HG02610 (cell line): ENCODE measurements around the gene APMAP.
"Not testable (repeated sequence)": the region's sequence is repeated elsewhere in the genome, so short reads cannot be mapped to it uniquely, and the experiment has no call there.

ENCODE experiments used
- ATAC-seq: cut with Tn5 transposase; IDR thresholded peaks from one replicate; pipeline ENCODE4 v1.9.1; 2021; ENCODE audit warnings: mild to moderate bottlenecking, moderate library complexity; ENCODE audit not compliant: unreplicated experiment

Gene APMAP

DNA sequence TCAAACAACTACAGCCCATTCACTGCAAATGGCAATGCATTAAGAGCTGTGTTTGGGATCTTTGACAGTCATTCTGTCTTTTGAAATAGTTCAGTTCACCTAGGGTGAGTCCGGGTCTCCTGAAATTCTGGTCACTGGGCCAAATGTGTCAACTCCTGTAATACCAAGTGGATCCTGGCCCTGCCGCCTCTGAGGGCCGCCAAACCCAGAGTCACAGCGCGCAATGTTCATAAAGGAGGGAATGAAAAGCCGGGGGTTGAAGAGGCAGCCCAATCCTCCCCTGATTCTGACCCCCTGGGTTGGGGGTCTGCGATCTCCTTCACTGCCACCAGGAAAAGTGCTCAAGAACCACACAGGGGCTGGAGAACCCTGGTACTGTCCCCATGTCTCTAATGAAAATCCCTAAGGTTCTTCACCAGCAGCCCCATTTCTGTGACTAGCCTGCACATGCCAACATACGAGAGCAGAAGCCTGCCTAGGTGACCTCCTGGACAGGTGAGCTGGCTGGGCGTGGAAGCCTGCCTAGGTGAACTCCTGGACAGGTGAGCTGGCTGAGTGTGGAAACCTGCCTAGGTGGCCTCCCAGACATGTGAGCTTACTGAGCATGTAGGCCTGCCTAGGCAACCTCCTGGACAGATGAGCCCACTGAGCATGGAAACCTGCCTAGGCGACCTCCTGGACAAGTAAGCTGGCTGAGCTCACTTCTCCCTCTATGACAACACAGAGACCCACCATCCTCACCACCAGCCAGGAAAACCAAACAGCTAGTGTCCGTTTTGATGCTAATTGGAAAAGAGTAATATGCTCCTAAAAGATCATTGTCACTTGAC lies 16.1 kb upstream of the APMAP start:
- ATAC-seq = no peak

DNA sequence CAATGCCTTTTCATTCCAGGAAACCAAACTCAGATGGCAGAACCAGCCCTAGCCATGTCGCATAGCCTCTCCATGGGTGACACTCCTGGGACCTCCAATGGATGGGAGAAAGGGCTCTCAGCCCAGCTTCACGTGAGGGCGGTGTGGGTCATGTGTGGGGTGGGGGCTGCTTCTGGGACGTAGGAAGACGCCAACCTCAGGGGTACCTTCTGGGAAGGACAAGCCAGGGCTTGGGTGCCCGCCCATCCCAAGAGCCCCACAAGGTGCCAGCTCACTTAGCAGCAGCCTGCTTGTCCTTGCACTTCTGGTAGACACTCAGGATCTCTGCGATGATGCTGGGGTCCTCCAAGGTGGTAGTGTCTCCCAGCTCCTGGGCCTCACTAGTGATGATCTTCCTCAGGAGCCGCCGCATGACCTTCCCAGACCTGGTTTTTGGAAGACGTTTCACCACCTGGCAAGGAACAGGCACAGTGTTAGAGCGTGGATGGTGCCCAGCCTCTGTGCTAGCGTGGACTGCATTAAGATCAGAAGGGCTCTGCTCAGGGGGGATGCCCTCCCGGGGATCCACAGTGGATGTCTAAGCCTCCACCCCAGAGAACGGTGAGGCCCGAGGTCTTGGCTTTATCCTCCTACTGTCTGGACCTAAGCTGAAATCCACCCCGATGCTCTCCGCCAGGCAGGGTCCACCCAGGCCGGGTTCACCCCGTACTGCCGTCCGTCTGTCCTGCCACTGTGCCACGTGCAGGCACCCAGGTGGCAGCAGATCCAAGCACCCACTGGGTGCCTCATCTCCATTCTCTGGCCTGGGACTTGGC lies 15.1 kb upstream of the APMAP start:
- no peak for ATAC-seq

DNA sequence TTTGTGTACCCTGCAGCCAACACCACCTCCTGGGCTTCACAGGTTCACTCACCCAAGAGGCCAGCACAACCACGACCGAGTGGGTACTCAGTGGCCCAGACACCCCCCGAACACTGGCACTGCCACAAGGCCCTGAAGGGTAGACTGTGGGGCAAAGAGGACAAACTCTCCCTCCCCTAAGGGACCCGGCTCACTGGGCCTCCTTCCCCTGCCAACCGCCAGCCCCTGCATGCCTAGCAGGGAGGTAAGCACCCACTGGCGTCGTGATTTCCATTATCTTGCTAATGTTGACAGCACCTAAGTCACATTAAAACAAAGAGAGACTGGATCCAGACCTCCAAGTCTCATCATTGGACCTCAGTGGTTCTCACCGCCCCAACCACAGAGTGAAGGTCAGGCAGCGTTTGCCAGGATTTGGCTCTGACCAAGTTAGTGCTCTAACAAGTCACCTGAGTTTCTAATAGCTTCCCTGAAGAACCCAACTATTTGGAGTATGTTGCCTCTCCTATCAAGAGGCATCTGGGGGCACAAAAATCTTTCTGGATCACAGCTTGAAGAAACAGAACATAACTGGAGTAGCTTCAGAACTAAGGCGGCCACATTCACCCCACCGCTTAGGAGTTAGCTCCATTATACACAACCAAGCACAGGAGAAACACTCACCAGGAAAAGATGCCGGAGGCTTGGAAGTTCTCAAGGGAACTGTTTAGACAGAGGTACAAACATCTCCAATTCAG lies 14.0 kb upstream of the APMAP start:
- no peak for ATAC-seq

DNA sequence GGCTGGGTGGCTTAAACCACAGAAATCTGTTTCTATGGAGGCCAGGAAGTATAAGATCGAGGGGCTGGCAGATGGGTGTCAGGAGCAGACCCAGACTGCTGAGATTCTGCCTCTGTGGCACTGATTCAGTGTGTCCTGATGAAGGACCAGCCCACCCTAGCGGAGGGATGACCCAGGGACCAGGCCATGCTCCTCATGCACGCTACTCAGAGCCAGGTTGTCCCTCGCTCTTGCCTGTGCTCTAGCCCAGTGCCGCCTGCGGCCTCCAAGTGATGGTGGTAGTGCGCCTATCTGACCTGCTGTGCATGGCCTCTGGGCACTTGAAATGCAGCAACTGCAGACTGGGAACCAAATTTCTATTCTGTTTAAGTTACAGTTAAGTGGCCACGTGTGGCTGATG lies 13.1 kb upstream of the APMAP start:
- no peak for ATAC-seq

- ATAC-seq = no peak
These were observed 12.7 kb upstream of the APMAP start for GRCh38 chr20:25005220-25005619.

DNA sequence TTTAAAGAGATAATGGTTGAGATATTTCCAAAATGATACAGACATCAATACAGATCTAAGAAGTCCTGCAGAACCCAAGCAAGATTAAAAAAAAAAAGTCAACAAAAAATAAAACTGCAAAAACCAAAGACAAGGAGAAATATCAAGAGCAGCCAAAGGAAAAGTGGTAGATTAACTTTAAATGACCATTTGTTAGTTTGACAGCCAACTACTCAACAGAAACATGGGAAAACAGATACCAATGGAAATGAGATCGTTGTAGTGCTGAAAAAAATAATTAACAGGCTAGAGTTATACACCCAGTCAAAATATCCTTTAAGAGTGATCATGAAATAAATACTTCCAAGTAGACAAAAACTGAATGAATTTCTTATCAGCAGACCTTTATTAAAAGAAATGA lies 10.5 kb upstream of the APMAP start:
- ATAC-seq = no peak

GRCh38 chr20:25001323-25001722 lies 8.8 kb upstream of the APMAP start:
- ATAC-seq = not testable (repeated sequence)

- ATAC-seq = no peak
These were observed 7.8 kb upstream of the APMAP start for GRCh38 chr20:25000268-25000801.

GRCh38 chr20:24999568-24999967 lies 7.0 kb upstream of the APMAP start:
- ATAC-seq = no peak

DNA sequence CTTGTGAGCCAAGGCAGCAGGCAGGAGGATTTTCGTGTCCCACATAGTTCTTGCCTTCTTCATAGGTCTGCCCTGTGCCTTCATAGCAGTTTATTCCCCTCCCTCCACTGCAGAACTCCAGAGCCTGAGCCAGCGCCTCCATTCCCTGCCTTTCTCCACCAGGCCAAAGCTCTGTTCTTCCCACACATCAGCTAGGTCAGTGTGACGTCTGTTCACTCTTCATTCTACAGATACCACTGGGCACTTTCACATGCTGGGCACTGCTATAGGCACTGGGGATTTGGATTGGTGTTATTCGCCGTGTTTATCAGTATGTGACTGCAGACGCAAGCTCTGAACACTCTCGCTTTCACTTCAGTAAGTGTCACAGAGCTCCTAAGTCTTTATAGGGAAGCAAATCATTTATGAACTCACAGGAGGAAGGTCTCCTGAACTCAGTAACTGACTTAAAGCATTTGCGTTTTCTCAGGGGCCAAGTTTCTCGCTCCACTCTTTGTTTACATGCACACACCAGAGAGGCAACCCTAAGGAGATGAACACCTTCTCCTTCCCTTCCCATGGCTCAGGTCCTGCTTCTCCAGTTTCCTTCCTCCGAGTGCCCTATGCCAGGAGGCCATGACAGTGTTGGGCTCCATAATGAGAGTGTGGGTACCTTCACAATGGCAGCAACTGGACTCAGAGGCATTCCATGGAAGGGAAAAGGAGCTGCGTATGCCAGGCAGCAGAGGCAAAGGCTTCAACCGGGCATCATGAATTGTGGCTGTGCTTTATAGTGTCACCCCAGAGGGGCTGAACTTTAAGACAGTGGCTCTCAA lies 6.3 kb upstream of the APMAP start:
- no peak for ATAC-seq

GRCh38 chr20:24998121-24998520 lies 5.6 kb upstream of the APMAP start:
- no peak for ATAC-seq

DNA sequence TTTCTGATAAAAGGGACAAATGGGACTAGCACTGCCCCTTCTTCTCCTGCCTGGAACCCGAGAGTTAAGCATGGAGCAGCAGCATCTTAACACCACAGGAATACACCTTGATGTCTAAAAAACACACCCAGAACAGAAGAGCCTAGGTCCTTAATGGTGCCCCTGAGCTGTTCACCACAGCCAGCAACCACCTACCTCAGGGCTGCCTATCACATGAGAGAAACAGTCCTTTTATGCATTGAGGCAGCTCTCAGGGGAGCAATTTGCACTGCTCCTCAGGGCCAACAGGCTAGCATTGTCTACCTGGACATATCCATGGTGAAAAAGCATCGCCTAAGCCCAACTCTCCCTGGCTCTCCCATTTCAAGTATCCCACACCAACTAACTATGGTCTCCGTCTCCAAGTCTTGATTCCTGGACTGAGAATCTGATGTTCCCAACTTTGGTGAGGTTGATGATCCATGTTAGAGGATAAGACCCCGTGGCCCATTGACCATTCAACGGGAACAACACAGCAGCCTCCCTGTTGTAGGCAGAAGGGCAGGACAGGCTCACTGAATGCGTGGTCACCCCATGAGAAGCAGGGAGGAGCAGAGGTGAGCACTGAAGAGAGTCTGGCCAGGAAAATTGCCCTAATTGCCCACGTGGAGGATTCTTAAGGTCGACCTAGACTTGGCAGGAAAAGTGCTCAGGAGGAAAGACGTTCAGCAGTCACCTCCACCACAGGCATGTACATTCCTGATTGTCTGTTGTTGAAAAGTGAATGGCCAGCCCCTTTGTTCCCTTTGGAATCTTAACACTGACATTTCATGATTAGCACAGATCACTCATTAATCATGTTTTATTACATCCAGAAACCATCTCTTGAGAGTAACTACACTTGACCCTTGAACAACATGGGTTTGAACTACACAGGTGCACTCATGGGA lies 4.2 kb upstream of the APMAP start:
- ATAC-seq = no peak

DNA sequence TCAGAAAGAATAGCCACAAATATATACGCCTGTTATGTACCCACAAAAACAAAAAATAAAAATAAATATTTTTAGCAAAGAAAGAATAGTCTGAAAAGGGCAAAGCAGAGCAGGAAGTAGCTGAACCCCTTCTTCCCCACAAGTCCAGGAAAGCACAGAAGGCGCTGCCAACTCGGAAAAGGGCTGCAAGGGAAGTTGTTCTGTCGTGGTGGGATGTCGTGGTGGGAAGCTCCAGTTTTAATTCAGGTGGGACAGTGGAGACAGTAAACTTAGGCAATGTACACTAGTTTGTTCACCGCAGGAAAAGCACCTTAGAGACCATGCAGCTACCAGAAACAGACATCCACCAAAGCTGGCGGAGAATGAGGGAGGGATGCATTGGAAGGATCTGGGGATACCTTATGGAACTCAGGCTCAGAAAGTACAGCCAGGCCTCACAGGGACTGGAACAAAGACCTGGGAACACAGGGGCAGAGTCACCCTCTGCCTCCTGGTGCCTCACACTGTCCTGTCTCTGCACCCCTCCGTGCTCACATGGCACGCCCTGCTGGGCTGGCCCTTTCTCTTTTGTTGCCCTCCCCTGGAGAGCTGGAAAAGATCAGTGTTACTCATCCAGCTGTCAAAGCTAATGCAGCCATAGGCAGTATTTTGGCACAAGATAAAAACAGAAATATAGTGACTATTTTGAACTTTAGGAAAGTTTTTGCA lies 3.3 kb upstream of the APMAP start:
- no peak for ATAC-seq

GRCh38 chr20:24994470-24995368 lies 2.2 kb upstream of the APMAP start:
- no peak for ATAC-seq

DNA sequence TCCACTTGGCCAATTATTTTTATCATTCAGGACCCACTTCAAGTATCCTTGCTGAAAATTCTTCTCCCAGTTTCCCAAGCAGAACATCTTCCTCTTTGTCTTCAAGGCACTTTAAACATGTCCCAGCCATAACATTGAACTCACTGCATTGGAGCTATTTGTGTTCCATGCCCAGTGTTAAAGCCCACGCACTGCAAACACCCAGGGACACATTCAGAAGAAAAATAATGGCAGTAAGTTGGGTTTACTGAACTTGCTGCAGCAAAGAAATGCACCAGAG lies 1.6 kb upstream of the APMAP start:
- no peak for ATAC-seq

- ATAC-seq = no peak
These were observed 1.0 kb upstream of the APMAP start for GRCh38 chr20:24993337-24994185.

DNA sequence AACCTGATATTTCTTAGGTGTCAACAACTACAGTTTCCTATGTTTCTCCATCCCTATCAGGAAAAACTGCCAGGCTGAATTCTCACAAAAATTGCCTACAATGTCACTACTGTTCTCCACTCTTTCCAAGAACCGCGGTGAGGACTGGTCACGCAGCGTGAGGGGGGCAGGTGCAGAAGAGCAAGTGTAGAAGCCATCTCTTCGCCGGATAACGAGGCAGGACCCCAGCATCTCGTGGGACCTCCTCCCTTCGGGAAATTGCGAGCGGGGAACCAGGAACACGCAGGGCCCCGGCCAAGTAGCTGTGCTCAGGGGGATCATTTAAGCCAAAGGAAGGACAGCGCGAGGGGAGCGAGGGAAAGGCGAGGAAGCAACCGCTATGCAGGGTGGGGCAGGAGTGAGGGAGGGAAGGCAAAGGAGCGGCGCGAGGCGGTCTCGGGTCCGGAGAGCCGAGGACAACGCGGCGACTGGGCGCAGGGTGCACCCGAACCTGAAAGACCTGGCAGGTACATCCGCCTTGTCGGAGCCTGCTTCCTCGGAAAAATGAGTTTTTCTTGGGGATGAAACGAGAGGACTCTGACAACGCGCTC lies 559 bp downstream of the APMAP start:
- peak; percentile 12 for ATAC-seq
